ENCODE results near the gene KDM4C.

The KDM4C gene

DNA sequence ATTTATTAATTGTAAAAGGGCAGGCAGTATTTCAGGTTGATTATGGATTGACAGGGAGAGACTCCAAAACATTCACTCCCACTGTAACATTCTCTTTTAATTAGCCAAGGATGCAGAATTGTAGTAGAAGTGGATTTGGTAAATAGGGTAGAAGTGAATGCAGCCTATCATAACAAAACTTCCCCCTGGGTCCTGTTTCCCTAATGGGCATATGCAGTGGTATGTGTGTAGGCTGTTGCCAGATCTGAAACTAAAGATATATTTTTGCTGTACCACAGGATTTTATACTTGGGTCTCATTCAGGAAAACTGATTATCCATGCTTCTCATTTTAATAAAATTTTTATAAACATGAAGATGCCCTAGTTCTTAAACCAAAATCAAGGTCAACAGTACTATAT is 351.2 kb downstream of the KDM4C start:
- no peak for DNase-seq

DNA sequence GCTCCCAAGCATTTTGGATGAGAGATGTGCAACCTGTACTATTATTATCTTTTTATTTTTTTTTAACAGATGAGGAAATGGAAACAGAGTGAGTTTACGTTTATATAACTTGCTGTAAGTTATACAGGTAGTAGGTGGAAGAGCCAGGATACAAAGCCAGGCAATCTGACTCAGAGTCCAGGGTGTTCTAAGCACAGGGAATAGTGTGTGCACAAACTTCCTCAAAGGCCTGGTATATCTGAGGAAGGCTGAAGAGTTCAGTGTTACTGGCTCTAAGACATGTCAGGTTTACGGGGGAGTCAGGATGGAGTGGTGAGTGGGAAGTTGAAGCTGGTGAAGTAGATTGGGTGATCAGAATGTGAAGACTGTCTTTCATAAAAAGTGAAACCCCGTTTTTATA is 353.6 kb downstream of the KDM4C start:
- no peak for DNase-seq

- DNase-seq: no peak
Measured at GRCh38 chr9:7115606-7116005, 357.8 kb downstream of the KDM4C start.

- DNase-seq: peak; percentile 21 to 80
Measured at GRCh38 chr9:7117676-7118561, 360.1 kb downstream of the KDM4C start.

GRCh38 chr9:7118633-7119032 is 360.9 kb downstream of the KDM4C start:
- no peak for DNase-seq

DNA sequence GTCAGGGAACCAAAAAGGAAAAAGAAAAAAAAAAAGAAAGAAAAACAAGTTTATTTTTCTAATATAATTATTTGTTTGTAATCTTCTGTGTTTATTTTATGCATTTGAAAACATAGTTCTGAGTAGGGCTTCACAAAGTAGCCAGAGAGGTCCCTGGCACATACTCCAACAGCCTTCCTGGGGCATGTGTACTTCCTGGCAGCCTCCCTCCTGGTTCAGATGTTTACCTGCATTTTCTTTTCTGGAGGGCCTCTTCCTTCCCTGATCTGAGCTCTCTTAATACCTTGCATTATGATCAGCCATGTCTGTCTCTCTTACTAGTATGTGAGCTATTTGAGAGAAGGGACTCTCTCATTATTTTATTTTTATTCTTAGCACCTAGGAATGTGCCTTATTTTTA is 361.8 kb downstream of the KDM4C start:
- no peak for DNase-seq

- DNase-seq: no peak
Measured at GRCh38 chr9:7121055-7121454, 363.3 kb downstream of the KDM4C start.

DNA sequence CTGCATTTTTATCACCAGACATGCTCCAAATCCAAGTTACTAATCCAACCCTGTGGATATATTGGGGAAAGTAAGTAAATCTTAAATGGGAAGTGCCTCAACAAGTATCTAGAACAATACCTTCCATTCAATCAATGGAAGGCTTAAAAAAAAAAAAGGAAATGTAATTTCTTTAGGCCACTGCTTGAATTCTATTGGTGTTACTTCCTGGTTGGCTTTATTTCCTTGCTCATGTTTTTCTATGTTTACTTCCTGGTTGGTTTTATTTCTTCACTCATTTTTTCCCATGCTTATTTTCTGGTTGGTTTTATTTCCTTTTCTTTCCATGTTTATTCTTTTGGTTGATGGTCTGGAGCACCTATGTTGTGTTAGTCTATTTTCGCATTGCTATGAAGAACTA is 363.9 kb downstream of the KDM4C start:
- no peak for DNase-seq

DNA sequence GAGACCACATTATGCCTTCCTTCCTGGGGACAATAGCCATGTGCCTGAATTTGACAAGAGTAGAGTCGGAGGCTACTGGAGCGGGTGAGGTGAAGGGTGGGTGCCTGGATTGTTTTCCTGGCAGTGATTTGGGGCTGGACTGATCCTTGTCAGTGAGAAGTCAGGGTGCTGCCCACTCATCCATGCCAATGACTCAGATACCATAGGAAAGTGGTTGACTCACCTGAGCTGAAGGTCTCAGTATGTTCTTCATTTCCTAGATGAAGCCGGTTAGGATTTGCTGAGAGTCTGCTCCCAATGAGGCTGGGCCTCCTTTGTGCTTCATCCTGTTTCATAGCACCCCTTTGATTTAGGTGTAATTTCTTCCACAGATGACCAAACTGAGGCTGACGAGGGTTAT is 366.0 kb downstream of the KDM4C start:
- no peak for DNase-seq

- DNase-seq: no peak
Measured at GRCh38 chr9:7125231-7125630, 367.5 kb downstream of the KDM4C start.

- DNase-seq: no peak
Measured at GRCh38 chr9:7129391-7129790, 371.6 kb downstream of the KDM4C start.

GRCh38 chr9:7130266-7130820 is 372.6 kb downstream of the KDM4C start:
- DNase-seq: no peak

DNA sequence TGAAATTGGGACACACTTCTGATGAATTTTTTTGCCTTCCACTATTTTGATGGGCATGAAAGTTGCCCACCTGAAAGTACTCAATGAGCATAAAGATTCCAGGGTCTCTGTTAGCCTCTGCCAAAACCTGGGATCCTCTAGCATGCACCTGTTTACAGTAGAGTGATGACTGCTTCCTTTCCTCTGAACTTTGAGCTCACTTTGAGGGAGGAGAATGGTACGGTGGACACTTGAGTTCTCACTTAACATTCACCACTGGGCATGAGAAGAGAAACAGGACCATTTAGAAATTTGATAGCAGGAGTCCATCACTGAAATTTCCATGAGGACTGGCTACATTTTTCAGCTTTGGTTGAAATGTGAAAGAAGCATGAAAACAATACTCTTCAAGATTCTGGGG is 374.8 kb downstream of the KDM4C start:
- no peak for DNase-seq

- DNase-seq: no peak
Measured at GRCh38 chr9:7135735-7136134, 378.0 kb downstream of the KDM4C start.

- DNase-seq: peak in 1 of 2 experiments; percentile 70
Measured at GRCh38 chr9:7137040-7137439, 379.3 kb downstream of the KDM4C start.

- peak; percentile 43 to 84 for DNase-seq
Measured at GRCh38 chr9:7137571-7137970, 379.8 kb downstream of the KDM4C start.

GRCh38 chr9:7139886-7140285 is 382.1 kb downstream of the KDM4C start:
- no peak for DNase-seq

GRCh38 chr9:7140401-7140800 is 382.6 kb downstream of the KDM4C start:
- DNase-seq: no peak

DNA sequence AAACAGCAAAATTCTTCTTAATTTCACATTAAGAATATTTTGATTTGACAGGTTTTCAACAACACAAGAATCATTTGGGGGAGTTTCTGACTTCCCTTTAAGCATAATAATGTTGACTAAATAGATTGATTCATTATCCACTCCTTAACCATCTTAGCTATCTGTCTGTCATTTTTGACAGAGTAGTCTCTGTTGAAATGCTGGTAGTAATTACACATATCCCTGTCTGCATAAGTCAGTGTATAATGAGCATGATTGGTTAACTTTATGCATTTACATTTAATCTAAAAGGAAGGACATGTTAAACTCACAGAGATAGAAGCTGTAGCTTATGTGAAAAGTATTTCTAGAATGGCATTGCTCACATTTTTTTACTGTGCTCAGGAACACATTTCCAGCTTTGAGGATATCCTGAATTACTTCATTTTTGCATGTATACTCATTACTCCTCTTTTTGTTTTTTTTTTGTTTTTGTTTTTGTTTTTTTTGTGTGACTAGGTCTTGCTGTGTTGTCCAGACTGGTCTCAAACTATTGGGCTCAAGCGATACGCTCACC is 385.9 kb downstream of the KDM4C start:
- no peak for DNase-seq

DNA sequence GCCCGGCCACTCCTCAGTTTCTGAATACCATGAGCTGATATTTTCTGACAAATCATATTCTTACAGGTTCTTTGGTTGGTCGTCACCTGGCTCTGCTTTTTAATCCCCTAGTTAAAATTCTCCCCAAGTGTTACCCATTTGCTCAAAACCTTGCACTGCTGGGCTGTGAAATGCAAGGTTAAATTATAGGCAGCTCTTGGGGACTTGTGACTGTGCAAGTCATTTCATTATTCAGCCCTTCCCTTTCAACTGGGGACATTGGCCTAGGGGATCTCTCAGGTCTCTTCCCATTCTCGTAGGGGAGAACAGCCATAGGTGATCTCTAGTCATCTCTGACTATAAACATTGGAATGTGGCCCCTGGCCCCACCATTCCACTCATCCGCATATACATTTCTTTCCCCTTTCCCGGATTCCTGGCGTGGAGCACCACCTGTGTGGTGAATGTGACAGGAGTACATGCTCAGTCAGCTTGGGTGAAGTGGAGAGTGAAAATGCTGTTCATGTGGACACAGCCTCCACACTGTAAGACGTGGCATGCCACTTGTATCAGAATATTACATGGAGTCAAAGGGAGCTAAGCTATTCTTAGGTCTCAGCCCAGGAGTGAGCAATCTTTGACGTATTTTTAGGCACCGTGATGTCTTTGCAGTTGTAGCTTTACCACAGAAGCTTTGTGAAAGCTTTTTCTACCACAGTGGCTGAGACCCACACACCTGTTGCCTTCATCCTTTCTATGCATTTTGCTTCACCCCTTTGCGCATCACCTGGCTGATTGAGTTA is 386.7 kb downstream of the KDM4C start:
- no peak for DNase-seq

- no peak for DNase-seq
Measured at GRCh38 chr9:7145361-7146069, 387.7 kb downstream of the KDM4C start.

DNA sequence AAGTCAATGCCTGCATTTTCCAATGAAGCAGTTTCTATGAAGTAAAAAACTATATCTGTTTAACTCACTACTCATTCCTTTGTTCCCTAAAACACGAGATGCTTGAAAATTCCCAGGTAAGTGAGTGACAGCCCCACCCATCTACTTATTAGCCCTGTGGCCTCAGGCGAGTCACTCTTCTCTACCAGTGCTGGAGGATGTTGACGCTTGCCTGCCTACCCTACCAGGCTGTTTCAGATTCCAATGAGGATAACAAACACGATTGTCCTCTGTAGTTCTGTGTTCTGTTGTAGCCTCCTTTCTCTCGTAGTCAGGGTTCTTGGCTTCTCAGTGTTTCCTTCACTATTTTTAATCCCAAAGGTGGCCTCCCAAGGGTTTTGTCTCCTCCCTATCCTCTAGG is 388.8 kb downstream of the KDM4C start:
- no peak for DNase-seq

All from NCI-H2081 (cell line).